ENCODE results near the gene KRT15.

DNA sequence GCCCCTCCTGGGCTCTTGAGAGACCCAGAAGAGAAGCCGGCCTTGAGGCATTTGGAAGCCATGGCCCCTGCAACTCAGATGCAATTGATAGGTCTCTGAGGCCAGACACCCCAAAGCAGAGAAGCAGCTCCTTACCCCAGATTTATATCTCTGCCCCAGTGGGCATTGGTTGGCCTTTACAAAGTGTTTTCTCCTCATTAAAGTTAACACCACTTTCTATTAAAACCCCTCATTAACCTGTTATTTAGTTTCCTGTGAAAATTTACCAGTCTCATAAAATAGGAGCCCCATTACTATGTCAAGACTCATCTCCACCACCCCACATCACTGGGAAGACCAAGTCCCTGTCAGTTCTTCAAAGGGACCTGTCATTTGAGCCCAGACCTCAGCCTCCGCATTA is 37.7 kb downstream of the KRT15 start, which contains the start of gene KRT35:
- TF ChIP-seq, protein P1, sequence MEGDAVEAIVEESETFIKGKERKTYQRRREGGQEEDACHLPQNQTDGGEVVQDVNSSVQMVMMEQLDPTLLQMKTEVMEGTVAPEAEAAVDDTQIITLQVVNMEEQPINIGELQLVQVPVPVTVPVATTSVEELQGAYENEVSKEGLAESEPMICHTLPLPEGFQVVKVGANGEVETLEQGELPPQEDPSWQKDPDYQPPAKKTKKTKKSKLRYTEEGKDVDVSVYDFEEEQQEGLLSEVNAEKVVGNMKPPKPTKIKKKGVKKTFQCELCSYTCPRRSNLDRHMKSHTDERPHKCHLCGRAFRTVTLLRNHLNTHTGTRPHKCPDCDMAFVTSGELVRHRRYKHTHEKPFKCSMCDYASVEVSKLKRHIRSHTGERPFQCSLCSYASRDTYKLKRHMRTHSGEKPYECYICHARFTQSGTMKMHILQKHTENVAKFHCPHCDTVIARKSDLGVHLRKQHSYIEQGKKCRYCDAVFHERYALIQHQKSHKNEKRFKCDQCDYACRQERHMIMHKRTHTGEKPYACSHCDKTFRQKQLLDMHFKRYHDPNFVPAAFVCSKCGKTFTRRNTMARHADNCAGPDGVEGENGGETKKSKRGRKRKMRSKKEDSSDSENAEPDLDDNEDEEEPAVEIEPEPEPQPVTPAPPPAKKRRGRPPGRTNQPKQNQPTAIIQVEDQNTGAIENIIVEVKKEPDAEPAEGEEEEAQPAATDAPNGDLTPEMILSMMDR (IDR thresholded peaks at IDR 0.05), result no peak
- no peak for TF ChIP-seq POLR2A (IDR thresholded peaks at IDR 0.05)
- no peak for TF ChIP-seq POLR2AphosphoS5 (IDR thresholded peaks at IDR 0.05)
